GM03348 (cell line): ENCODE results near the gene TSHZ1.

Experiments used
- DNase-seq: peaks from one replicate; pipeline ENCODE4 v3.0.0; 2012; ENCODE audit warnings: low spot score

The TSHZ1 gene

DNA sequence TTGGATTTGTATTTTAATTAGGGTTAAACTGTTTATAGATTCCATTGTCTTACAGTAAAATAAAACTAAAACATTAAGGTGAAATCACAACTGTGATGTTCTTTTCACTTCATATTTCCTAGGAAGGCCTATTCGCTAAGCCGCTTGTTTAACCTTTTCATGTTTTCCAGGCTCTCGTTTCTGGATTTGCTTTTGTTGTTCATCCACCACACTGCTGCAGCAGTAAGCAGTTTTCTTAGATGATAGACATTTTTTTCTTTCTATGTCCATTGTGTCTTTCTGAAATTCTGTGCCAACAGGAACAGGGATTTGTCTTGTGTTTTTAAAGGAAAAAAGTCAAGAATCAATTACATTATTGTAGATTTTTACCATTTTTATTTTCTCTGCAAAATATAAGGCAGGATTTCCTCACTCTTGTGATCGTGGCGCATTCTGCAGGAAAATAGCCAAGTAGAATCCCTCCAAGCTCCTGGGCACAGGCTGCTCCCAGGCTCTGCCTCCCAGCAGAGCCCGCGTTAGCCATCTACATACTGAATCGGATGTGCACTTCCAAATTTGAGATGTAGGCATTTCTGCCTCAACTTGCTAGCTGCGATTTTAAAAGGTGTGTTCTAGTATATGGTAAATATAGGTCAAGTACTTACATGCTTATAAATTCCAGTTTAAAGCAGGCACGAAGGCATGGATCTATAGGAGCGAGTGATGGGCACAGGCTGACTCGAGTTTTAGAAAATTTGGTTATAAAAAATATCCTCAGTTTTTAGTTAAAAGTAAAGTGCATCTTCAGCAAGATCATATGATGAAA is 10.2 kb downstream of the TSHZ1 start:
- DNase-seq = no peak

DNA sequence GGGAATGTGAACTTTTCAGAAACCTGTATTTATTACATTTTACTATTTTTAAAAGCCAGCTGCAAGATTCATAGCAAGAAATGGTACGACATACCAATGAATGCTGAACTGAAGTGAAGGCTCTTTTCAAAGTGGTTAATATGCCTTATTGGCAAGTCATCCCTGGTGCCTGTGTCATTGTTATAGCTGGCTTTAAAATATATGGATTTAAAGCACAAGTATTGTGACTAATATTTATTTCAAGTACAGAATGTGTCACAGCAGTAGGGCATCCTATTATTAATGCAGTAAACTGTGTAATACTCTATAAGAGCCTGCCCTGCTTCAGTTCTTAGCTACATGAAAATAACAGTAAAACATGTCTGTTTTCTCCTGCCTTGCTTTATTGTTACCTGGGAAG is 10.8 kb downstream of the TSHZ1 start:
- no peak for DNase-seq

DNA sequence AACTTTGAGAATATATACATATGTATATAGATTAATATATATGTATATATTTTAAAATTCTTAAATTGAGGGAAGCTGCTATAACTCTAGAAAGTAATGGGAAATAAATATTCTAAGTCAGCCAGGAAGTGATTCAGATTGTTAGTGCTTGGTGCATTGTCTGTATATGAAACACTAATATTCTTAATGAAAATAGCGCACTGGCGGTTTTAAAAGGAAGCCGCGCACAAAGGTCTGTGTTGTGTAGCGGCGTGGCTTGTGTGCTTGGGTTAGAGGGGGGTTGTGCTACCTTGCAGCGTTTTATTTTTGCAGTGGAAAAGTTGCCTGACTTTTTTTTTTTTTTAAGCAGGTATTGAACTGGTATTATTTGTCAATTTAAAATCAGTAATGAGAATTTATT is 11.3 kb downstream of the TSHZ1 start:
- DNase-seq = no peak

DNA sequence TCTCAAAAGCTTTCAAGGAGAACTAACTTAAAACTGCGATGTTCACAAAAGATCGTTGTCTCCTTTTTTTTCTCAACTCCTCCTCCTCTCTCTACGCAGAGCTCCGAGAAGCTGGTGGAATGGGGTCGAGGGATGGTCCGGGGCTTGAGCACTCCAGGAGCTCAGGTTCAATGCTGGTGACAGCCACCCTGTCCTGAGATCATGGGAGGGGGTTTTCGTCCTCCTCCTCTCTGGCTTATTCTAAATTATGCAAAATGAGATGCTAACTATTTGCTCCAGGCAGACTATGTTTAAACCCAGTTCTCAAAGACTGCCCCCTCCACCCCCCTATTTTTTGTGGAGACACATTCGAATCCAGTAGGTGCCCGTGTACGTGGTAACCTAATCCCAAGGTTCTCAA is 11.8 kb downstream of the TSHZ1 start:
- DNase-seq = no peak

DNA sequence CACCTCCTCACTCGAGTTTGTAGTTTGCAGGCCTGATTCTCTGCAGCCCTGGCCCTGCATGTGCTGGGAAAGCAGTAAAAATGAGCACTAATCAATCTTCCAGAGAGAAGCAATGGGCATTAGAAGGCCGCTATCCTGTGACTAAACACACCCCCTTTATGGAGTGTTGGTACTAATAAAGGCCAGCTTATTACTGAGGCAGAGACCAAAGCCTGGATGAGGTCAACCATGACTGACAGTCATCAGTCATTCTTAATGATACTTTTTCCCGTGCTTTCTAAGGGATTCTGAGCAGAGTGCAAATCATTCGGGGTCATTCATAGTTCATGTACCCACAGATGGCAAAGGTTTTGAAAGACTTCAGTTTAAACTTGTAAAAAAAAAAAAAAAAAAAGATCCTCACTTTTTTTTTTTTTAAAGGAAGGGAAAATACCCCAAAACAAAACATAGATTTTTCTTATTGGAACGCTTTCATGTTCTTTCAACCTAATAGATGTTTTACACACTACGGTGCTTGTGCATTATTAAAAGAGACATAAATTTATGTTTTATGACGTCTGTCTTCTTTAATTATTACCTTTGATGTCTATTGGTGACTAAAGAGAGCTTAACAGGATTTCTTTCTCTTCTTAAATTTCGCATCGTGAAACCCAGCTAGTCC is 13.2 kb downstream of the TSHZ1 start:
- DNase-seq = no peak

DNA sequence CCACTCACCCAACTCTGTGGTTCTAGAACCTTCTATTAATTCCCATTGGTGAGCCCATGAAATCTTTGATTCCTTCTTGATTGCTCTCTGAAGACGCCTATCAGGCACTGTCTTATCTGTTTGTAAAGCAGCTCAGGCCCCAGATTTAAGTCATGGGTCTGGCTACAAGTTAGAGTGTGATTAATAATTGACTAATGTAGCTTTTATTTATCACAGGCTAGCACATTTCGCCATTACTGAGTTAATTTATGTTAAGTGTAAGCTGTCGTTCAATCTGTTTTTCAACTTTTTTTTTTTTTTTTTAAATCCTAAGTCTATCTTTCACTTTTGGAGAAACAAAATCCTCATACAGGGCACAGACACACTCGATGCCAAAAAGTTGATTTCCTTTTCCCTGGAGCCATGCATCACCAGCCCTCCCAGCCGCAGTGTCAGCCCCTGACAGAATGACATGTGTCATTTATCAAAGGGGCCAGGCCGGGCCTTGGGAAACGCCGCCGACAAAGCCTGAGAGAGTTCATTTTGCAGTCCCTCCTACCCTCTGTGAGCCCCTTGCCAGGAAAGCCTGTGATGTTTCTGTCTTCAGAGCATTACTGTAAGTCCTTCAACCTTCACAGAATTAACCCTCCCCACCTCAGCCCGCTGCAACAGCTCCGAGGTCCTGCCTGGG is 15.8 kb downstream of the TSHZ1 start:
- no peak for DNase-seq

DNA sequence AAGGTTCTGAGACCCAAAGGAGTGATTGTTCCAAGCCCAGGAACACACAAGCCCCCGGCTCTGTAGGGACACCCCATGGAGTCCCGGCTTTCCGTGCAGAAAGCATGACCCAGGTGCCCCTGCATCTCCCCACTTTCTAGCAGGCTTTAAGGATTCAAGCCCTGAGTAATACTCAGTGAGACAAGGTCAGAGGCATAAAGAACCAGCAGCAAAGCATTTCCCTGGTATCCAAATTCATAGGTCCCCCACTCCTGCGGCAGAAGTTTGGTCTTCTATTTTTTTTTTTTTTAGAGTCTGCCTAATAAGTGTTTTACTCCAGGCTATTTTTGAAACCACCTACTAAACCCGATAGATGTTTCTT is 16.3 kb downstream of the TSHZ1 start:
- no peak for DNase-seq

- DNase-seq = no peak
These were observed 17.1 kb downstream of the TSHZ1 start for GRCh38 chr18:75227535-75228296.

DNA sequence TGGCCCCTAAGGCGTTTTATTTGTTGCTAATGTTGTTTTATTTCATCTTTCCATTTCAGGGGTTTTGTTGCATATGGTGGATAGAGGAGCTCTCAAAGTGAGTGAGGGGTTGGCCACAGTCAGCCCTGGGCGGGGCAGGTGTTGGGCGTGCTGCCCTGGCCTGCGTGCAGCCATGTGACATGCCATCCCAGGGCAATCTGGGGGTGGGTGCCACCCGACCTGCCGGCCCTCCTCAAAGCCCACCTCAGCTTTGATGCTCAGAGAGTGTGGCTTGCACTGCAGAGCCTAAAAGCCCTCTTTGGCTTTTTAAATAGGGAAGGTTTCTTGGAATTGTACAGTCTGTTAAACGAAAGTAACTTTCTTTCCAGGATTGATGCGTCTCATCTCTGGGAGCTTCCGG is 18.4 kb downstream of the TSHZ1 start:
- DNase-seq = no peak

DNA sequence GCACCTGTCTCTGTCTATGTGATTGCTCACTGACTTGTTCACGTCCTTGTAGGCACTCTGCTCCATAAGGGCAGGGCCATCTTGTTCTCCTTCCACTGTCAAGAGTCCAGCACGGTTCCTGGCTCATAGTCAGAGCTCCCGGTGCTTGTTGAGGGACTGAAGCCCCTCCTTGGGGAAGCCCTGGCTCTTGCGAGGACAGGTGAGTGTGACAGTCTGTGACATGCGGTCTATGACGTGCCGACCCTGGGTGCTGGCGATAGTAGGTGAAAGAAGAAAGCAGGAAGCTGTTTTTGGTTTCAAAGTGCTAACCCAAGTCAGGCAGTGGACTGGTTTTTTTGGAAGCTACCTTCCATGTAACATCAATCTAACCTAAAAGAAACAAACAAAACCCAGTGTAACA is 18.8 kb downstream of the TSHZ1 start:
- DNase-seq = no peak

GRCh38 chr18:75230163-75231052 is 19.8 kb downstream of the TSHZ1 start:
- no peak for DNase-seq

DNA sequence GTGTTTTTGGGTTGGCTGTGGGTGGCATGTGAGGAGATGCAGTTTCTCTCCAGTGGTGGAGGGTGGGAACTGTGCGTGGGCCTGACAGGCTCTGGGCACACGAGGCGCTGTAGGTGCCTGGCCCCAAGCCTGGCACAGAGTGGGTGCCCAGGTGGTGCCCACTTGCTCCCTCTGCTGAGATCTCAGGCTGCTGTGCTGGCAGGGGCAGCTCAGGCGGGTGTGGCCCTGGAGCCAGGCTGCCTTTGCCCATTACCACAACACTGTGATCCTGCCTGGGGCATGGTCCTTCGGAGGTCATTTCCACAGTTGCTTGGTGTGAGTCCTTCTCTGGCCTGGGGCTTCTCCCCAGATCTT is 20.4 kb downstream of the TSHZ1 start:
- no peak for DNase-seq

DNA sequence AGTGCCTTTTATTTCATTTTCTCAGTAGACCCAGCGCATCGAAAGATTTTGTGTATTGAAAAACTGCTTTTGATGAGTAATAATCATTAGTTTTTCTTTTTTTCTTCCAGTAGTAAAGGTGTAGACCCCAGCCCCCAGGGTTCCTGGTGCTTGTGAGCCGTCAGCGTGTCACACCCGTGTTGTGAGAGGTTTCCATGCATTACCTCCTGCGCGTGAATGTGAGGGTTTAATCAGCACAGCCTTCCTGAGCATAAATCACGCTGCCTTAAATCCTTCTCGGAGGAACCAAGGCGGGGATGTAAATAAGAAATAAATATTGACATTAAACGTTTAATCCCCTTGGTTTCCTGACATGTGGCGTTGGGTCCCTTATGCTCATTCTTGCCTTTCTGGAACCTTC is 24.3 kb downstream of the TSHZ1 start:
- DNase-seq = no peak

DNA sequence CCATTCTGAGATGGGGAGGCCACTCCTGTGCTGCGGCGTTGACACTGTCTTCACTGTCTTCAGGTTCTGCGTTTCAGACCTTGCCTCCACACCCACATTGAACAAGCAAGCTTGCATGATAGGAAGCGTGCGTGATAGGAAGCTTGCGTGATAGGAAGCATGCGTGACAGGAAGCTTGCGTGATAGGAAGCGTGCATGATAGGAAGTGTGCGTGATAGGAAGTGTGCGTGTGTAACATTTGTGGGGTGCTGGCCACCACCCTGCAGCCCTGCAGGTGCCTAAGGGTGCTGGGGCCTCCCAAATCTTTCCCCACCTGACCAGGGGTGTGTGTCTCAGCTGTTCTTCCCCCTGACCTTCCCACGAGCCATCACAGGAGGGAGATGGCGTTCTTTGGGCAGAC is 25.3 kb downstream of the TSHZ1 start:
- DNase-seq = no peak

- no peak for DNase-seq
These were observed 27.5 kb downstream of the TSHZ1 start for GRCh38 chr18:75238100-75238499.

- no peak for DNase-seq
These were observed 28.2 kb downstream of the TSHZ1 start for GRCh38 chr18:75238786-75239185.

DNA sequence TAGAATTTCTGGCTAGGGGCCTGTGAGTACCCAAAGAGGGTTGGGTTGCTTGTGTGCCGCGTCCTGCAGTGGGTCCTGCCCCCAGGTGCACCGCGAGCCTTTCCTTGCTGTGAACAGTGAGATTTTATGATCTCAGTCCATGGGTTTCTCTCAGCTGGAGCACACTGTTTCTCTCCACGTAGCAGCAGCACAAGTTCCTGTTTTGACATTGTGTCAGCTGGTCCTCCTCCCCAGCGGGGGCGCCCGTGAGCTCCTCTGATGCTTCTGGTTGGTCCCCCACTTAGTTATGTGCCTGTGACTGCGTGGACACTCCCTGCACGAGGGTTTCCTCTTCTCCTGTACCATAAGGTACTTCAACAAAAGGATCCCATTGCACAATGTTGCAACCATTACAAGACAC is 29.8 kb downstream of the TSHZ1 start:
- DNase-seq = no peak

DNA sequence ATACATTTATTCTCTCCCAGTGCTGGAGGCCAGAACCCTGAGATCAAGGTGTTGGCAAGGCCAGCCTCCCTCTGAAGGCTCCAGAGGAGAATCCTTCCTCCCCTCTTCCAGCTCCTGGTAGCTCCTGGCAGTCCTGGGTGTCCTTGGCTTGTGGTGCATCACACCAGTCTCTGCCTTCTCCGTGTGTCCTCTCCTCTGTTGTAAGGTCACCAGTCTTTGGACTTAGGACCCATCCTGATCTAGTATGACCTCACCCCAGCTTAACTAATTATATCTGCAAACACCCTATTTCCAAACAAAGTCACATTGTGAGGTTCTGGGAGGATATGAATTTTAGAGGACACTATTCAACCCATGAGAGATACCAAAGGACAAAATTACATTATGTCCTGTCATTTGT is 31.1 kb downstream of the TSHZ1 start:
- DNase-seq = no peak

GRCh38 chr18:75244351-75245313 is 34.0 kb downstream of the TSHZ1 start:
- DNase-seq = no peak
